Gastrocnemius medialis (tissue), 4 donors: Measurements from ENCODE around the gene BRD8. TPM values are rescaled to one million over a fixed set of nuclear protein-coding genes. Genes with fewer than 3 reads are reported as not detected.

ENCODE experiments used
- ATAC-seq, 2 donors: fragments of 150-250 bp; one replicate each; pipeline ENCODE4 v1.9.1; 2016
- DNase-seq, 2 donors: peaks; one replicate each; pipeline ENCODE4 v3.0.0-alpha.2; 2019
- H3K27ac ChIP-seq, 4 donors: fragments of 200-600 bp; sonication (generic); 1 replicate in 1 of 4; 2 replicates in 3 of 4; pipeline ENCODE4 v1.5.1; 2016 to 2018; ENCODE audit warnings: mild to moderate bottlenecking in 2 of 4, moderate library complexity in 1 of 4
- H3K27me3 ChIP-seq, 3 donors: fragments of 200-600 bp; sonication (generic) in 2 of 3; 1 replicate in 1 of 3; 2 replicates in 2 of 3; pipeline versions ENCODE4 v1.5.1 to v1.6.0; 2016 to 2019; ENCODE audit warnings: mild to moderate bottlenecking in 1 of 3, moderate library complexity in 1 of 3
- H3K36me3 ChIP-seq, 2 donors: fragments of 200-600 bp; sonication (generic) in 1 of 2; one replicate each; pipeline ENCODE4 v1.5.1; 2017 to 2018
- H3K4me1 ChIP-seq, 2 donors: fragments of 200-600 bp; sonication (generic) in 1 of 2; one replicate each; pipeline ENCODE4 v1.5.1; 2016 to 2017; ENCODE audit warnings: mild to moderate bottlenecking in 2 of 2
- H3K4me3 ChIP-seq, 4 donors: fragments of 200-600 bp; sonication (generic) in 3 of 4; 1 replicate in 1 of 4; 2 replicates in 3 of 4; pipeline ENCODE4 v1.5.1; 2016 to 2019; ENCODE audit warnings: mild to moderate bottlenecking in 2 of 4
- H3K9me3 ChIP-seq, 3 donors: fragments of 200-600 bp; sonication (generic) in 2 of 3; 1 replicate in 1 of 3; 2 replicates in 2 of 3; pipeline ENCODE4 v1.5.1; 2016 to 2019
- POLR2A ChIP-seq, 2 donors: fragments of 450-650 bp; IDR thresholded peaks; one replicate each; pipeline ENCODE4 v1.6.1; 2017; ENCODE audit warnings: antibody characterized with exemption in 2 of 2, mild to moderate bottlenecking in 2 of 2, moderate library complexity in 2 of 2
- in situ Hi-C, 4 donors: fragments of 200-750 bp; cut with MboI; loops; one replicate each; pipeline versions ENCODE4 v1.15.0 to v1.8.0; 2017; ENCODE audit warnings: low sequenced_read_pairs in 4 of 4
- intact Hi-C: fragments of 100-400 bp; cut with DNase I; formaldehyde crosslinking; loops from one replicate; pipeline ENCODE4 v1.15.1; 2023; ENCODE audit warnings: low total_unique reads
- total RNA-seq, 4 donors: library from RNA; depleted of rRNA; stranded (reverse); fragments of >200 nt; gene quantifications; one replicate each; pipeline versions ENCODE4 v1.1.0 to v1.2.3, GENCODE V29; 2016
- TF ChIP-seq, protein P1 (sequence below), 5 experiments: fragments of 450-650 bp in 3 of 5; fragments of 200-600 bp in 2 of 5; sonication (generic) in 2 of 5; IDR thresholded peaks in 4 of 5; conservative IDR thresholded peaks in 1 of 5; 1 replicate in 4 of 5; 2 replicates in 1 of 5; pipeline ENCODE4 v1.5.1; 2016 to 2019; ENCODE audit warnings: antibody characterized with exemption in 5 of 5, mild to moderate bottlenecking in 3 of 5, moderate library complexity in 3 of 5

Gene BRD8
- total RNA-seq, 4 donors from 2014 or later: 20.2 to 28.0 (median 24.1) TPM

- in situ Hi-C loops (loop anchor here in 3 of 4 donors (25.0 kb wide), 4 partner anchors 102 to 502 kb away; partner anchors contain the start of gene FAM13B (in 1 of the 3)), intact Hi-C loops (loop anchor here (10.0 kb wide), 2 partner anchors 365 to 475 kb away; no protein-coding TSS in a partner anchor)
- Histone ChIP-seq H3K36me3 (no peaks in the 10 kb centered on the region), H3K27me3 (no peaks in the 10 kb centered on the region), H3K4me3 (peak overlapping the region in 2 of 4 donors; percentile 54 to 57), H3K4me1 (peaks cover 0 to 7% of the 10 kb centered on the region in 2 donors), H3K9me3 (no peaks in the 10 kb centered on the region), H3K27ac (no peak overlapping the region)
- TF ChIP-seq POLR2A (IDR thresholded peaks at IDR 0.05): no peak
- TF ChIP-seq, protein P1, sequence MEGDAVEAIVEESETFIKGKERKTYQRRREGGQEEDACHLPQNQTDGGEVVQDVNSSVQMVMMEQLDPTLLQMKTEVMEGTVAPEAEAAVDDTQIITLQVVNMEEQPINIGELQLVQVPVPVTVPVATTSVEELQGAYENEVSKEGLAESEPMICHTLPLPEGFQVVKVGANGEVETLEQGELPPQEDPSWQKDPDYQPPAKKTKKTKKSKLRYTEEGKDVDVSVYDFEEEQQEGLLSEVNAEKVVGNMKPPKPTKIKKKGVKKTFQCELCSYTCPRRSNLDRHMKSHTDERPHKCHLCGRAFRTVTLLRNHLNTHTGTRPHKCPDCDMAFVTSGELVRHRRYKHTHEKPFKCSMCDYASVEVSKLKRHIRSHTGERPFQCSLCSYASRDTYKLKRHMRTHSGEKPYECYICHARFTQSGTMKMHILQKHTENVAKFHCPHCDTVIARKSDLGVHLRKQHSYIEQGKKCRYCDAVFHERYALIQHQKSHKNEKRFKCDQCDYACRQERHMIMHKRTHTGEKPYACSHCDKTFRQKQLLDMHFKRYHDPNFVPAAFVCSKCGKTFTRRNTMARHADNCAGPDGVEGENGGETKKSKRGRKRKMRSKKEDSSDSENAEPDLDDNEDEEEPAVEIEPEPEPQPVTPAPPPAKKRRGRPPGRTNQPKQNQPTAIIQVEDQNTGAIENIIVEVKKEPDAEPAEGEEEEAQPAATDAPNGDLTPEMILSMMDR (IDR thresholded peaks at IDR 0.05 in 4 of 5, conservative IDR thresholded peaks at IDR 0.05 in 1 of 5): no peak
- ATAC-seq (no peak), DNase-seq (no peak)
These were observed 38.7 kb downstream of the BRD8 start for GRCh38 chr5:138139781-138140090.

- Histone ChIP-seq H3K36me3 (no peaks in the 10 kb centered on the region), H3K27ac (no peak within 1 kb of the TSS), H3K27me3 (no peaks in the 10 kb centered on the region), H3K4me3 (peak within 1 kb of the TSS; percentile 50 to 57 (median 56)), H3K9me3 (no peaks in the 10 kb centered on the region), H3K4me1 (peaks cover 0 to 7% of the 10 kb centered on the region in 2 donors)
- ATAC-seq (peak; percentile 66 to 74), DNase-seq (peak; percentile 20 to 31)
- TF ChIP-seq POLR2A (IDR thresholded peaks at IDR 0.05): no peak
- TF ChIP-seq, protein P1 (IDR thresholded peaks at IDR 0.05 in 4 of 5, conservative IDR thresholded peaks at IDR 0.05 in 1 of 5): no peak
- in situ Hi-C loops: loop anchor here in 3 of 4 donors (25.0 kb wide), 4 partner anchors 102 to 502 kb away; partner anchors contain the start of gene FAM13B (in 1 of the 3)
- intact Hi-C loops: loop anchor here (10.0 kb wide), 2 partner anchors 364 to 474 kb away; no protein-coding TSS in a partner anchor
These were observed 39.3 kb downstream of the BRD8 start, which contains the start of gene NME5 for GRCh38 chr5:138138949-138139780. TSS of gene NME5 (minus strand) at chr5:138139428. CDS start at chr5:138138780, 648 bp downstream.

DNA sequence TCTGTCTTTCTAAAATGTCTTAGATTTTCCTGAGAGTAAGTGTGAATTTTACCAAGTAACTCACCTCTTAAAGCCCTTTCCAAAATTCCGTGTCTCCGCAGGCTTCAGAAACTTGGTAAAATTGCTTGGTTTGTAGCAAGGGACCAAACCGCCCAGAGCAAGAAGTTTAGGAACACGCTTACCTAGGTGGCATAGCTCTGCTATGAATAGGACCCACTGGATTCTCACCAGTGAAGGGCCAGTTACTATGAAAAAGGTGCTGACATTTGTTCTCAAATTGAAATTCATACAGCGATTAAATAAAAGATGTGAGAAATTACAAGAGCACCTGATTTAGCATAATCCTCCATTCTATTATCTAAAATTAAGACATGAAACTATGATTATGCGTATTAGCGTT, 45.9 kb downstream of the BRD8 start:
- intact Hi-C loops: loop anchor here (2.0 to 10.0 kb wide), 3 partner anchors 358 to 504 kb away; no protein-coding TSS in a partner anchor
- H3K36me3 ChIP-seq: no peaks in the 10 kb centered on the region
- no peaks in the 10 kb centered on the region for H3K9me3 ChIP-seq
- no peak for ATAC-seq
- no peak overlapping the region for H3K27ac ChIP-seq
- H3K4me3 ChIP-seq: peak overlapping the region in 1 of 4 donors; percentile 40
- no peaks in the 10 kb centered on the region for H3K4me1 ChIP-seq
- in situ Hi-C loops: loop anchor here in 3 of 4 donors (25.0 kb wide), 4 partner anchors 95 to 495 kb away; partner anchors contain the start of gene FAM13B (in 1 of the 3)
- TF ChIP-seq, protein P1 (IDR thresholded peaks at IDR 0.05 in 4 of 5, conservative IDR thresholded peaks at IDR 0.05 in 1 of 5): no peak
- TF ChIP-seq POLR2A (IDR thresholded peaks at IDR 0.05): no peak
- no peaks in the 10 kb centered on the region for H3K27me3 ChIP-seq
- DNase-seq: no peak

DNA sequence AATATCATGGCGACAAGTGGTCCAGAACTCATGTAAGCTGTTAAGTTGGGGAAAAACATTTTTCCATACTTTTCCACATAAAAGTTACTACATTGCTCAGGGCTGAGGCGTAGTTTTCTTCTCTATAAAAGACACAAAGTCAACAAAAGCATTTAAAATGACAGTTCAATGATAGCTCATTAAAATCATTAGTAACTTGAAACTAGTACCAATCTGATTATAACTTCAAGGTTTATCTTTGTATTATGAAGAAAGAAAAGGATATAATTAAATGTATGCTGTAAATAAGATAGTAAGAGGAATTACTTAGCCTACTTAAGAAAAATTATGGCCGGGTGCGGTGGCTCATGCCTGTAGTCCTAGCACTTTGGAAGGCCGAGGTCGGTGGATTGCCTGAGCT, 49.1 kb downstream of the BRD8 start:
- TF ChIP-seq, protein P1 (IDR thresholded peaks at IDR 0.05 in 4 of 5, conservative IDR thresholded peaks at IDR 0.05 in 1 of 5): no peak
- no peak for TF ChIP-seq POLR2A (IDR thresholded peaks at IDR 0.05)
- Histone ChIP-seq H3K27me3 (no peaks in the 10 kb centered on the region), H3K36me3 (no peaks in the 10 kb centered on the region), H3K4me1 (no peaks in the 10 kb centered on the region), H3K4me3 (no peak overlapping the region), H3K27ac (no peak overlapping the region), H3K9me3 (no peaks in the 10 kb centered on the region)
- no peak for ATAC-seq
- no peak for DNase-seq
- in situ Hi-C loops: loop anchor here in 3 of 4 donors (5.0 to 25.0 kb wide), 6 partner anchors 42 to 492 kb away; partner anchors contain the start of gene FAM13B (in 1 of the 3)
- intact Hi-C loops: no loop called here
